Ishikawa (cell line): ENCODE results near the gene LAPTM5.

Experiments
- CEBPB ChIP-seq: IDR thresholded peaks from 2 replicates; pipeline ENCODE4 v1.6.1; 2012
- CREB1 ChIP-seq: IDR thresholded peaks from 2 replicates; pipeline ENCODE4 v1.6.1; 2012; ENCODE audit warnings: low read depth
- EP300 ChIP-seq: IDR thresholded peaks from 2 replicates; pipeline ENCODE4 v1.6.1; 2012; ENCODE audit warnings: borderline replicate concordance
- FOXM1 ChIP-seq: IDR thresholded peaks from 2 replicates; pipeline ENCODE4 v1.6.1; 2012; ENCODE audit warnings: low read depth, borderline replicate concordance
- MAX ChIP-seq: IDR thresholded peaks from 2 replicates; pipeline ENCODE4 v1.6.1; 2012
- RAD21 ChIP-seq: IDR thresholded peaks from 2 replicates; pipeline ENCODE4 v1.6.1; 2012; ENCODE audit warnings: low read depth
- REST ChIP-seq: IDR thresholded peaks from 2 replicates; pipeline ENCODE4 v1.6.1; 2012; ENCODE audit warnings: low read depth, mild to moderate bottlenecking
- TAF1 ChIP-seq: IDR thresholded peaks from 2 replicates; pipeline ENCODE4 v1.6.1; 2012; ENCODE audit warnings: low read depth, mild to moderate bottlenecking
- TCF12 ChIP-seq: IDR thresholded peaks from 2 replicates; pipeline ENCODE4 v1.6.1; 2012; ENCODE audit warnings: low read depth
- TEAD4 ChIP-seq: IDR thresholded peaks from 2 replicates; pipeline ENCODE4 v1.6.1; 2012
- YY1 ChIP-seq: IDR thresholded peaks from 2 replicates; pipeline ENCODE4 v1.6.1; 2012; ENCODE audit warnings: low read depth
- ZBTB7A ChIP-seq: IDR thresholded peaks from 2 replicates; pipeline ENCODE4 v1.6.1; 2012; ENCODE audit warnings: low read depth

- no peak for TF ChIP-seq CEBPB
- TF ChIP-seq REST, result no peak
- TF ChIP-seq MAX, result no peak
- no peak for TF ChIP-seq CREB1
- peak; percentile 2; the same call in 1 of the 2 replicates for TF ChIP-seq RAD21
- TF ChIP-seq YY1, result no peak
- no peak for TF ChIP-seq EP300
- no peak for TF ChIP-seq TEAD4
- no peak for TF ChIP-seq TAF1
- no peak for TF ChIP-seq FOXM1
- no peak for TF ChIP-seq ZBTB7A
- TF ChIP-seq TCF12, result no peak
Observed at GRCh38 chr1:30715216-30715615, 42.4 kb downstream of the LAPTM5 start.
